HG03575 (cell line): ENCODE results near the gene AMFR.

Source experiments
- ATAC-seq: cut with Tn5 transposase; IDR thresholded peaks from one replicate; pipeline ENCODE4 v1.9.1; 2021; ENCODE audit not compliant: unreplicated experiment, insufficient number of reproducible peaks, low FRiP score; ENCODE audit errors: extremely low read depth

The AMFR gene

GRCh38 chr16:56340416-56340815 lies 84.9 kb downstream of the AMFR start:
- no peak for ATAC-seq

- ATAC-seq: no peak
These were observed 85.7 kb downstream of the AMFR start for GRCh38 chr16:56339431-56340195.

DNA sequence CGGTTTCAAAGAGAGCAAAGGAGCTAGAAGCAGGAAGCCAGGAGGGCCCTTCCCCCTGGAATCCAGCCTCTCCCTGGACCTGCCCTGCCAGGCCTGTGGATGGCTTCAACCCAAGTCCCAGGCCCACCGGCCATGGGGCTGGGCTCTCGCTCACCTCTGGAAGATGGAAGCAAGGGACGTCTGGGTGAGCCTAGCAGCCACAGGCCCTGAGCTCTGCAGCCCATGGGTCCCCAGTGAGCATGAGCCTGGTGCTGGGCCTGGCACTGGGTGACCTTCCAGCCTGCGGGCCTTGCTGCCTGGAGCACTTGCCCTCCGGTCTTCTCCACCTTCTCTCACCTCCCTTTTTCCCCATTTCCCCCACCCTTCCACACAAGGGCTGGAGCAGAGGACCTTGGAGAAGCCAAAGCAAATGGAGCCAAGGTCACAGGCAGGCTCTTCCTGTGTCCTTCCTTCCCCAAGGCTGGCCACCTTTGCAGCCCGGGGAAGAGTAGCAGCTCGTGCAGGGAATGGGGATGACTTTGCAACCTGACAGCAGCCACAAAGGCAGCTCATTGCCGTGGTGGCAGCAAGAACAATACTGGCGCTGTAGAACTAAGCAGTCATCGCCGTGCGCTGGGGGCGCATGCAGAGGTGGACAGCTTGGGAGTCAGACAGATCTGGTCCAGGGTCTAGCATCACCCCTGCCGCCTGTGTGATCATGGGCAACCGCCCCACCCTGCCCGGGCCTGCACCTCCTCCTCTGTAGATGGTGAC lies 86.6 kb downstream of the AMFR start:
- no peak for ATAC-seq

- no peak for ATAC-seq
These were observed 87.5 kb downstream of the AMFR start for GRCh38 chr16:56337858-56338325.

DNA sequence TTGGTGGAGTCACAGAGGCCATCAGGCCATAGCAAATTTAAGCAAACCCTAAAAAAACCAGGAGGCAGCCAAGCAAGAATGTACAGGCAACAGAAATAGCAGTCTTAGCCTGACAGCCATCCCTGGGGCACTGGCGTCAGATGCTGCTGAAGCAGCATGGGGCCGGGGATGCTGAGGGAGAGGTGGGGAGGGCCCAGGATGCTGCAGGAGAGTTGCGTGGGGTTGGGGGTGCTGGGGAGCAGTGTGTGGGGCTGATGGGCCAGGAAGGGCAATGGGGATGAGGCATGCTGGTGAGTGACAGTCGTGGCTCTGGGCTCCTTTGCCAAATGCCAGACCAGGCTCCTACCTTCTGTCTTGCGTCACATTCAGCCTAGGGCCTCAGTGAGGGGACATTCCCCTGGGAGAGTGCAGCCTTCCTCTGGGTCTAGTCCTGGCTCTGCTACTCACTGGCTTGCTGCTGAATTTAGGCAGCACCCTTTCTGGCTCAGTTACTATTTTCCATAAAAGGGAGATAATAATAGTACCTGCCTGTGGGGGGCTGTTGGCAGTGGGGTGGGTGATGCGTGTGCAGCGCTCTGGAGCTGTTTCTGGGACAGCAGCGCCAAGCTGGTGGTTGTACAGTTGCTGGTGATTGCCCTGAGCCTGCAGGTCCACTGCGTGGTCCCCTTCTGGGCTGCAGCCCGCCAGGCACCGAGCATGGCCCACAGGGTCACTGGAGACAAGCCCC lies 88.1 kb downstream of the AMFR start:
- no peak for ATAC-seq

- ATAC-seq: no peak
These were observed 88.6 kb downstream of the AMFR start for GRCh38 chr16:56336711-56337110.

DNA sequence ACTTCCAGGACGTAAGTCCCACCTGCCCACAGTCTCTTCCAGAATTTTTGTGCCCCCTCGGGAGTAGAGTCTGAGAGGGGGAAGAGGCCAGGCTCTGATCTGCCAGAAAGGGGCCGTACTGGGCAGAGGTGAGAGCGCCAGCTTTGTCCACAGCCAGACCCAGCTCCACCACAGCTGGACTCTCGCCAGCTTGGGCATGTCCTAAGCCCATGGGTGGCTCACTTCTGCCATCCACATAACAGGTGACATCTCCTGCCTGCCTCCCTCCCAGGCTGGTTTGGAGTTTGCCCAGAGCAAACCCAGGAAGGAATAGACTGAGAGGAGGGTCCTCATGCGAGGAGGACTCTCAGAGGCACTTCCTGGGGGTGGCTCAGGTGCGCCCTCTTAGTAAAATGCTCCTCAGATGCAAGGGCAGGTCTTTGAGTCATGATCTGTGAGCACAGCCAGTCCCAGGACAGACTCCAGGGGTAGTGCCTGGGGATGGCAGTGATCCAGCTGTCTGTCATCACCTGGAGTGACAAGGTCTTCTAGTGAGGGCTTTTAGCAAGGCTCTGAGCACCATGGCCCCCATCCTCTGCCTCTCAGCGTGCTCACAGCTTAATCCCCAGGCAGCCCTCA lies 89.2 kb downstream of the AMFR start:
- no peak for ATAC-seq

DNA sequence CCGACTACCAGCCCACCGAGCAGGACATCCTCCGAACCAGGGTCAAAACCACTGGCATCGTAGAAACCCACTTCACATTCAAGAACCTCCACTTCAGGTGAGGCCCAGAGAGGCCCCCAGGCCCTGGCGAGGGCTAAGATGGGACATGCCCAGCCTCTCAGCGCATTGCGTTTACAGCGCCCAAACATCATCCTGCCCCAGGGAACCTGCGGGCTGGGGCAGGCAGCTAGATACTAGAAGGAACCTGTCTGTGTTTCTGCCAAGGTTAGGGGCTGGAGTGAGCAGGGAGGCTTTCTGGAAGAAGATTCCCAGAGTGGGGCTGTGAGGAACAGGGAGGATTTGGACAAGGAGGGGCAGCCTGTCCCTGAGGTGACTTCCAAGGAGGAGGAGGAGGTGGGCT lies 90.6 kb downstream of the AMFR start:
- ATAC-seq: no peak

DNA sequence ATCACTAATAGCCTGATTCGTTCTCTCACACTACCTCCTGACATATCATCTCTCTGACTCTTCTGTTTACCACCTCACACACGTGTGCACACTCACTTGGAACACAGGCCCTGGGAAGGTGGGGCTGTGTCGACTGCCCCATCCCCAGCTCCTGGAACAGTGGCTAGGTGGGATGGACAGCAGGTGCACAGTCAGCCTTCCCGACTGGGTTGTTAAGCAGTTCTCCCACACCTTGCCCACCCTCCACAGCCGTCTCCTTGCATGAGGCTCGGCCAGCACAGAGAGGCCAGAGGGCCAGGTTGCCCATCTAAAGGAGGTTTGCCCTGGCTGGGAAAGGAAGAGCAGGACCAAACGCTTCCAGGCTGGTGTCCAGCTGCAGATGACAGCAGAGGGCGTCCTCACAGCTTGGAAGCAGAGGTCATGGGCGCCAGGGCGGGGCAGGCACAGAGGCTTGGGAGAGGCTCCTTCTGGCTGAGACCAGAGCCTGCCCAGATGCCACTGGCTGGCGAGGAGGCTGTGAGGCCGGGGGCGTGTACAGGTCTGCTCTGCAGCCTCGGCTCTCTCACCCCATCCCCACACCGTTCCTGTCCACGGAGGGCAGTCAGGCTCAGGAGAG lies 92.8 kb downstream of the AMFR start:
- no peak for ATAC-seq

GRCh38 chr16:56331915-56332314 lies 93.4 kb downstream of the AMFR start:
- no peak for ATAC-seq

DNA sequence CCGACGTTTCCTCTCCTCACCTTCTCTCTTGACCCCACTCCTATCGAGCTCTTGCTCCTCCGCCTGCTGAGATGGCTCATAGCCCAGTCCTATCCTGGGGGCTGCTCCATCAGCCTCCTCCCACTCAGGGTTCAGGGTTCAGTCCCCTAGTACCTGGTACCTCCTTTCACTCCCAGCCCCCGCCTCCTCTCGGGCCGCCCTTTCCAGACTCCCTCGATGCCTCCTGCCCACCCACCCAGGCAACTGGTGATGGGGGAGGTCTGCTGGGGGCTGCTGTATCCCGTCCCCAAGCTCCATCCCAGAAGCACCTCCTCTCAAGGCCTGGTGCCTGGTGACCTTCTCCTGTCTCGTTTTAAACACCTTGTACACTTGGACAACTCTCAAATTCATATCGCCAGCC lies 93.9 kb downstream of the AMFR start:
- ATAC-seq: no peak

DNA sequence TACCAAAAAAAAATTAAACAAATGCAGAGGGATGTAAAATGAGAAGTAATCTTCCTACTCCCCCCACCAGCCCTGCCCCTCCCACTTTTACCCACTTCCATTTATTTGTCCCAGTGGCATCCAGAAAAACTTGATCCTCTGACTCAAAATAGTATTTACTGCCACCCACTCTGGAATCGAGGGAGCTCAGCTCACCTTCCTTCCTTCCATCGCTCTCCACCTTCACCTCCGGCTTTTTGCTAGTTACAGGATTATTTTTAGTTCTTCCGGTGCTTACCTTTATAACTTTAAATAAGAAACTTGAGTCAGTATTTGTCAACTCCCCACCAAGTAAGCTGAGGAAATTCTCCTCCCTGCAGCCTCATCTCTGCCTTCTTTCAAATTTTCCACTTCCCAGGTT lies 94.9 kb downstream of the AMFR start:
- ATAC-seq: no peak

GRCh38 chr16:56329887-56330286 lies 95.5 kb downstream of the AMFR start:
- ATAC-seq: no peak

DNA sequence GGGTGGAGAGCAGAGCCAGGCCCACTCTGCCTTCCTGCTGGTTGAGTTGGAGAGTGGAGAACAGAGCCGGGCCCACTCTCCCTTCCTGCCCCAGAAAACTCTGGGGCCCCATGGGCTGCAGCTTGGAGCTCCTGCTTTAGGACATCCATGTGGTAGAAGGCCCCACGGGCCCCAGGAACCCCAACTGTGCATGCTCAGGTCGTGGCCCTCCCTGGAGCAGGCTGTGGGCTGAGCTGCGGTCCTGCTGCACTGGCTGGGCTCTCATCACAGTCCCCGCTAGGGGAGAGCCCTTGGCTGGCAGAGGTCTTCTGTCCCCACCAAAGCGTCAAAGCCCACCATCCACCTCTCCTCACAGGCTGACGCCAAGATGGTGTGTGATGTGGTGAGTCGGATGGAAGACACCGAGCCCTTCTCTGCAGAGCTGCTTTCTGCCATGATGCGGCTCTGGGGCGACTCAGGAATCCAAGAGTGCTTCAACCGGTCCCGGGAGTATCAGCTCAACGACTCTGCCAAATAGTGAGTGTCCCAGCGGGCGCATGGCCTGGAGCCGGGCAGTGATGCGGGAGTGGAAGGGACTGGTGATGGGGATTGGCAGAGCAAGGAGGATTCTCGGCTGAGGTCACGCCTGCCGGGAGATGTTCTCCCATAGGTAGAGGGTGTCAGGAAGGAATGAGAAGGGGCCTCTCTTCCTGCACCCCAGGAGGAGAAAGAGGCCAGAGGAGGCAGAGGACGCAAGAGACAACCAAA lies 96.9 kb downstream of the AMFR start:
- ATAC-seq: no peak

GRCh38 chr16:56327929-56328258 lies 97.5 kb downstream of the AMFR start:
- ATAC-seq: no peak

DNA sequence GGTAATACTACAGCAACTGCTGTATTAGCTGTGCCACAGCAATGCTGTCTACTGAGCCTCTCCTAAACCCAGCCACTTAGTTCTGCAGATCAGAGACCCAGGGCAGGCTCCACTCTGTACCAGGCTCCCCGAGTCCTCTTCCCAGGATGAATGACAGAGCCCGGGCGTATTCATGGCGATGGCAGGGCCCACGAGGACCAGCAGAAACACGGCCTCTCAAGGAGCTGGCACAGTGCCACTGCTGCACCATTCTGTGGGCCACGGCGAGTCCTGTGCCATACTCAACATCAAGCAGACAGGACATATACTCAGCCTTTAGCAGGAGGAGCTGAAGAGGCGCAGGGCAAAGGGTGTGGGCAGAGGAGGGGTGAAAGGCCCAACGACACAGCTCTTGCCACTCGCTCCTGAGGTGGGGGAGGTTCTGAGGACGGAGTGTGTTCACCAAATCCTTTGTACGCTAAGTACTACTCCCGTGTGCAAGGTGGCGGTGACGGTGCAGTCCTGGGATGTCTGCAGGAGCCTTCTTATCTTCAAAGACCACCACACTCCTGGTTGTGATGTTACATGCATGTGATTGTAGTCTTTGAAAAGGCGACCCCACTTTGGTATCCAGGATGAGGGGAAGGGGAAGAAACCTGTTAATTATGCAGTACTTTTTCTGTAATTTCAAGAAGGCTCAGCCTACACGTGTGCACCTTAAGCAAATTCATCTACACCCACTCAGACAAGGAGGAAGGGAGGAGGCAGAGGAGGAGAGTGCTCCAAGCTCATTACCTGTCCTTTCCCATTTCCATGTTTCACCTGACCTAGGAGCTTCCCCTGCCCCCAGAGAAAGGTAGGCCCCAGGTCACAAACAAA lies 98.0 kb downstream of the AMFR start:
- ATAC-seq: no peak

DNA sequence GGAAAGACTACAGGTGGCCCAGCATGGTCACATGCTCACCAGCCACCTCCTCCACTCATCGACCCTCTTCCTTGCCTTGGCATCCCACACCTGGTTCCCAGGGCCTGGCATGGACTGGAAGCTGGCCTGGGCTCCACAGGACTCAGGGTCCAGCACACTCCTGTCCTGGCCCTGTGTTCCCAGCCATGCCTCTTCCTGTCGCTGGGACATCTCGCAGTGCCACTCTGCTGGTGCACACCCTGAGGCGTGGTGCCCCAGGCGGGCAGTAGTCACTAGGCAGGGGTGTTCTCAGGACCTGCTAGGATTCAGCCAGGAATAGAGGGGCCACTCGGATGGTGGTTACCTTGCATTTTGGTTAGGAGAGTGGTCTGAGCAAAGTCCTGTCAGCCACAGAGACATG lies 99.4 kb downstream of the AMFR start:
- no peak for ATAC-seq

DNA sequence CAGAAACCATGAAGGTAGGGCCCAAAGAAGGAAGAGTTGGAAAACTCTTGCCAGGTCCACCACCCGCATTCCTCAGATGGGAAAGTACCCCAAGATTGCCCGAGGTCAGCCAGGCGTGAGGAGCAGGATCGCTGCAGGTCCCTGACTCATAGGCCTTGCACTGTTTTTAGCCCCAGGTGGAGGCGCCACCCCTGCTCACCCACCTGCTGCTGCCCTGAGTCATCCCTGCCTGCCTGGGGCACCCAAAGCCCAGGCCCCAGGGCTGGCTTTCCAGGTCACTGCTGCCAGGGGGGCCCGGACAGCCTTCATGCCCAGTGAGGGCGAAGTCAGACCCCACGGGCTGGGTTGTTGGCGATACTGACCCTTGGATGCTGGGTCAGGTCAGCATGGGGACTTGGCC lies 100.9 kb downstream of the AMFR start:
- ATAC-seq: no peak
